Neural progenitor cell (in vitro differentiated cells): Measurements from ENCODE around the gene IL6R.

Source experiments
- EZH2phosphoT487 ChIP-seq: fragments of 200-600 bp; sonication (generic); IDR thresholded peaks from 2 replicates; pipeline ENCODE4 v1.6.1; 2017; ENCODE audit warnings: antibody characterized with exemption
- TF ChIP-seq, protein P1 (sequence below): fragments of 200-600 bp; sonication (generic); IDR thresholded peaks from 2 replicates; pipeline ENCODE4 v1.5.1; 2017; ENCODE audit warnings: antibody characterized with exemption, mild to moderate bottlenecking

- TF ChIP-seq, protein P1, sequence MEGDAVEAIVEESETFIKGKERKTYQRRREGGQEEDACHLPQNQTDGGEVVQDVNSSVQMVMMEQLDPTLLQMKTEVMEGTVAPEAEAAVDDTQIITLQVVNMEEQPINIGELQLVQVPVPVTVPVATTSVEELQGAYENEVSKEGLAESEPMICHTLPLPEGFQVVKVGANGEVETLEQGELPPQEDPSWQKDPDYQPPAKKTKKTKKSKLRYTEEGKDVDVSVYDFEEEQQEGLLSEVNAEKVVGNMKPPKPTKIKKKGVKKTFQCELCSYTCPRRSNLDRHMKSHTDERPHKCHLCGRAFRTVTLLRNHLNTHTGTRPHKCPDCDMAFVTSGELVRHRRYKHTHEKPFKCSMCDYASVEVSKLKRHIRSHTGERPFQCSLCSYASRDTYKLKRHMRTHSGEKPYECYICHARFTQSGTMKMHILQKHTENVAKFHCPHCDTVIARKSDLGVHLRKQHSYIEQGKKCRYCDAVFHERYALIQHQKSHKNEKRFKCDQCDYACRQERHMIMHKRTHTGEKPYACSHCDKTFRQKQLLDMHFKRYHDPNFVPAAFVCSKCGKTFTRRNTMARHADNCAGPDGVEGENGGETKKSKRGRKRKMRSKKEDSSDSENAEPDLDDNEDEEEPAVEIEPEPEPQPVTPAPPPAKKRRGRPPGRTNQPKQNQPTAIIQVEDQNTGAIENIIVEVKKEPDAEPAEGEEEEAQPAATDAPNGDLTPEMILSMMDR, result no peak
- TF ChIP-seq EZH2phosphoT487, result no peak
Measured at GRCh38 chr1:154400381-154400801, 4.8 kb upstream of the IL6R start.
